K562 (cell line): ENCODE measurements around the gene PGPEP1. TPM values are rescaled to one million over a fixed set of nuclear protein-coding genes. Genes with fewer than 3 reads are reported as not detected.

Experiments
- CBFA2T3 ChIP-seq: fragments of 450-650 bp; IDR thresholded peaks from 2 replicates; pipeline ENCODE4 v1.6.1; 2017
- CEBPB ChIP-seq: fragments of 450-650 bp; IDR thresholded peaks from 2 replicates; pipeline ENCODE4 v1.6.1; 2016; ENCODE audit warnings: missing genetic modification characterization, missing compliant biosample characterization
- DPF2 ChIP-seq: fragments of 450-650 bp; IDR thresholded peaks from 2 replicates; pipeline ENCODE4 v1.6.1; 2016
- E2F3 ChIP-seq: fragments of 250-450 bp; sonication (Bioruptor Pico); IDR thresholded peaks from 2 replicates; pipeline ENCODE4 v1.4.0; 2020; ENCODE audit warnings: mild to moderate bottlenecking
- FOXA3 ChIP-seq, 2 experiments: fragments of 450-650 bp in 1 of 2; sonication (generic) in 1 of 2; formaldehyde crosslinking; IDR thresholded peaks in 1 of 2; conservative IDR thresholded peaks in 1 of 2; 2 replicates each; pipeline versions ENCODE4 v1.4.0 to v1.8.0; 2020 to 2022; ENCODE audit warnings: mild to moderate bottlenecking in 2 of 2, missing genetic modification reagents in 1 of 2
- FOXK2 ChIP-seq, 2 experiments: fragments of 450-650 bp; IDR thresholded peaks in 1 of 2; conservative IDR thresholded peaks in 1 of 2; 2 replicates each; pipeline ENCODE4 v1.6.1; 2016; ENCODE audit warnings: low read depth in 2 of 2, mild to moderate bottlenecking in 1 of 2
- KAT7 ChIP-seq: sonication (generic); formaldehyde crosslinking; IDR thresholded peaks from 2 replicates; pipeline ENCODE4 v1.8.0; 2022; ENCODE audit warnings: missing genetic modification reagents, mild to moderate bottlenecking, borderline replicate concordance
- MBD1 ChIP-seq: fragments of 250-450 bp; sonication (Bioruptor Pico); IDR thresholded peaks from 2 replicates; pipeline ENCODE4 v1.8.0; 2022; ENCODE audit warnings: inconsistent platforms
- NFIC ChIP-seq: fragments of 450-650 bp; IDR thresholded peaks from 2 replicates; pipeline ENCODE4 v1.6.1; 2017; ENCODE audit warnings: mild to moderate bottlenecking, inconsistent platforms
- PBX2 ChIP-seq, 2 experiments: IDR thresholded peaks in 1 of 2; conservative IDR thresholded peaks in 1 of 2; 2 replicates each; pipeline ENCODE4 v1.6.1; 2016; ENCODE audit warnings: low read depth in 2 of 2, mild to moderate bottlenecking in 1 of 2, missing compliant biosample characterization in 1 of 2, missing genetic modification characterization in 1 of 2, moderate library complexity in 1 of 2
- RBM25 ChIP-seq: fragments of 200-400 bp; formaldehyde crosslinking; IDR thresholded peaks from 2 replicates; pipeline ENCODE4 v1.6.1; 2018; ENCODE audit warnings: low read length, low read depth, moderate library complexity; ENCODE audit not compliant: severe bottlenecking
- SOX6 ChIP-seq: fragments of 450-650 bp; IDR thresholded peaks from 2 replicates; pipeline ENCODE4 v1.6.1; 2014; ENCODE audit warnings: mild to moderate bottlenecking
- SRSF3 ChIP-seq: fragments of 200-400 bp; formaldehyde crosslinking; IDR thresholded peaks from 2 replicates; pipeline ENCODE4 v1.6.1; 2016; ENCODE audit warnings: mild to moderate bottlenecking, low read length, moderate library complexity; ENCODE audit not compliant: insufficient read depth
- TCF15 ChIP-seq: fragments of 250-450 bp; sonication (Bioruptor Pico); IDR thresholded peaks from 2 replicates; pipeline ENCODE4 v1.8.0; 2022; ENCODE audit warnings: moderate library complexity, mild to moderate bottlenecking, inconsistent platforms
- TCF3 ChIP-seq: sonication (generic); formaldehyde crosslinking; IDR thresholded peaks from 2 replicates; pipeline ENCODE4 v1.4.0; 2020; ENCODE audit warnings: mild to moderate bottlenecking, missing genetic modification reagents
- TEAD2 ChIP-seq: fragments of 450-650 bp; IDR thresholded peaks from 2 replicates; pipeline ENCODE4 v1.6.1; 2016; ENCODE audit warnings: missing genetic modification characterization, control low read depth, missing compliant biosample characterization
- ZBED1 ChIP-seq: IDR thresholded peaks from 2 replicates; pipeline ENCODE4 v1.6.1; 2014
- ZNF3 ChIP-seq: fragments of 250-450 bp; sonication (Bioruptor Pico); IDR thresholded peaks from 2 replicates; pipeline ENCODE4 v1.5.0; 2021; ENCODE audit warnings: mild to moderate bottlenecking, moderate library complexity
- ZNF445 ChIP-seq: fragments of 250-450 bp; sonication (Bioruptor Pico); IDR thresholded peaks from 2 replicates; pipeline ENCODE4 v1.4.0; 2020; ENCODE audit warnings: low read depth, mild to moderate bottlenecking, moderate library complexity
- ZNF695 ChIP-seq: fragments of 450-650 bp; formaldehyde crosslinking; IDR thresholded peaks from 2 replicates; pipeline ENCODE4 v1.4.0; 2020; ENCODE audit warnings: mild to moderate bottlenecking, moderate library complexity
- polyA plus RNA-seq, 8 experiments: library from polyadenylated mRNA; depleted of rRNA in 4 of 8; stranded (reverse) in 5 of 8; unstranded in 3 of 8; fragments of >200 nt; fragmentation: Nextera tagmentation in 2 of 8; fragmentation: Illumina TruSeq in 1 of 8; extraction: Ambion mirVana in 2 of 8; extraction: Trizol in 1 of 8; gene quantifications; 2 replicates each; pipeline versions ENCODE4 v1.2.1 to v1.2.3, GENCODE V29; 2011 to 2014; ENCODE audit warnings: inconsistent platforms in 1 of 8, missing spikeins in 1 of 8
- total RNA-seq, 7 experiments: library from RNA; depleted of rRNA in 6 of 7; stranded (reverse); fragments of >200 nt in 6 of 7; fragmentation: Illumina TruSeq in 2 of 7; extraction: Trizol in 2 of 7; gene quantifications; 2 replicates each; pipeline versions ENCODE4 v1.2.1 to v1.2.3, GENCODE V29; 2011 to 2021; ENCODE audit warnings: low replicate concordance in 1 of 7

The PGPEP1 gene
- total and polyA plus RNA-seq, 9 of the 15 experiments (the other 6 are each of a cell fraction or from before 2014, with no cell fraction given): 10.0 to 69.6 (median 33.5) TPM

GRCh38 chr19:18379803-18380747 lies 39.7 kb downstream of the PGPEP1 start (continued):
- TF ChIP-seq FOXK2 (conservative IDR thresholded peaks at IDR 0.05 in 1 of 2, IDR thresholded peaks at IDR 0.05 in 1 of 2; ENCODE audit: low read depth in 2 of 2) (peak; percentile 68 to 73), SOX6 (peak; percentile 88), FOXA3 (CRISPR knock-in tag; conservative IDR thresholded peaks at IDR 0.05 in 1 of 2, IDR thresholded peaks at IDR 0.05 in 1 of 2) (peak in 1 of 2 experiments; percentile 76; a peak in 2 of 4 replicates), CBFA2T3 (peak; percentile 67), ZNF3 (CRISPR knock-in tag) (no peak), TCF3 (peak; percentile 34; the same call in 1 of the 2 replicates), CEBPB (peak; percentile 79), ZBED1 (no peak), TEAD2 (tag) (peak; percentile 0; the same call in 1 of the 2 replicates), ZNF445 (CRISPR knock-in tag) (no peak), DPF2 (peak; percentile 80), SRSF3 (no peak), KAT7 (CRISPR knock-in tag) (no peak), MBD1 (CRISPR knock-in tag) (no peak), PBX2 (CRISPR knock-in tag; IDR thresholded peaks at IDR 0.05; ENCODE audit: low read depth) (no peak), PBX2 (tag; conservative IDR thresholded peaks at IDR 0.05; ENCODE audit: low read depth) (peak; percentile 62), ZNF695 (CRISPR knock-in tag) (no peak), E2F3 (CRISPR knock-in tag) (no peak), RBM25 (peak; percentile 23), TCF15 (CRISPR knock-in tag) (no peak), NFIC (peak; percentile 74)
